HG03196 (cell line): ENCODE results near the gene COL6A3.
"Not testable (repeated sequence)": the region's sequence is repeated elsewhere in the genome, so short reads cannot be mapped to it uniquely, and the experiment has no call there.

Experiments used
- ATAC-seq: cut with Tn5 transposase; IDR thresholded peaks from one replicate; pipeline ENCODE4 v1.9.1; 2021; ENCODE audit not compliant: unreplicated experiment

The COL6A3 gene

GRCh38 chr2:237418300-237418699 lies 4.3 kb upstream of the COL6A3 start:
- no peak for ATAC-seq

GRCh38 chr2:237412988-237413776 lies 782 bp downstream of the COL6A3 start:
- no peak for ATAC-seq

GRCh38 chr2:237412646-237412987 lies 1.3 kb downstream of the COL6A3 start:
- ATAC-seq: no peak

- ATAC-seq: no peak
These were observed 2.1 kb downstream of the COL6A3 start for GRCh38 chr2:237411683-237412423.

GRCh38 chr2:237411092-237411601 lies 2.8 kb downstream of the COL6A3 start:
- ATAC-seq: no peak

GRCh38 chr2:237409263-237409662 lies 4.7 kb downstream of the COL6A3 start:
- ATAC-seq: not testable (repeated sequence)

- ATAC-seq: no peak
These were observed 5.5 kb downstream of the COL6A3 start for GRCh38 chr2:237408335-237409000.

- no peak for ATAC-seq
These were observed 6.3 kb downstream of the COL6A3 start for GRCh38 chr2:237407700-237408099.

- no peak for ATAC-seq
These were observed 7.5 kb downstream of the COL6A3 start for GRCh38 chr2:237406371-237406895.

- ATAC-seq: no peak
These were observed 8.4 kb downstream of the COL6A3 start for GRCh38 chr2:237405605-237406004.

- ATAC-seq: no peak
These were observed 8.9 kb downstream of the COL6A3 start for GRCh38 chr2:237405006-237405559.

GRCh38 chr2:237404413-237404812 lies 9.6 kb downstream of the COL6A3 start:
- ATAC-seq: no peak

GRCh38 chr2:237403024-237403882 lies 10.7 kb downstream of the COL6A3 start:
- no peak for ATAC-seq

- ATAC-seq: no peak
These were observed 13.8 kb downstream of the COL6A3 start for GRCh38 chr2:237400199-237400598.

GRCh38 chr2:237397072-237397471 lies 16.9 kb downstream of the COL6A3 start:
- ATAC-seq: no peak

GRCh38 chr2:237393523-237393922 lies 20.4 kb downstream of the COL6A3 start:
- ATAC-seq: no peak

- ATAC-seq: no peak
These were observed 21.8 kb downstream of the COL6A3 start for GRCh38 chr2:237392186-237392585.

GRCh38 chr2:237391140-237391539 lies 22.8 kb downstream of the COL6A3 start:
- ATAC-seq: no peak

GRCh38 chr2:237390235-237390634 lies 23.7 kb downstream of the COL6A3 start:
- no peak for ATAC-seq

GRCh38 chr2:237389831-237390230 lies 24.1 kb downstream of the COL6A3 start:
- ATAC-seq: no peak
